Smooth muscle cell (in vitro differentiated cells): ENCODE measurements around the gene ANKS1B. TPM values are rescaled to one million over a fixed set of nuclear protein-coding genes. Genes with fewer than 3 reads are reported as not detected.

Experiments used
- DNase-seq: peaks from one replicate; lab custom pipeline; 2025; ENCODE audit not compliant: unreplicated experiment; lab: John Stamatoyannopoulos, UW
- H2AFZ ChIP-seq: fragments of 200-600 bp; sonication (generic); 2 replicates; pipeline ENCODE4 v1.6.0; 2016; ENCODE audit warnings: antibody characterized with exemption, low read depth, mild to moderate bottlenecking
- H3F3A ChIP-seq: fragments of 200-600 bp; sonication (generic); 2 replicates; pipeline ENCODE4 v1.6.0; 2017; ENCODE audit warnings: antibody characterized with exemption, low read depth
- H3K27ac ChIP-seq: fragments of 200-600 bp; sonication (generic); 2 replicates; pipeline ENCODE4 v1.5.1; 2016; ENCODE audit warnings: low read depth, mild to moderate bottlenecking
- H3K27me3 ChIP-seq: fragments of 200-600 bp; sonication (generic); 2 replicates; pipeline ENCODE4 v1.6.1; 2016; ENCODE audit warnings: low read depth, mild to moderate bottlenecking
- H3K36me3 ChIP-seq: fragments of 200-600 bp; sonication (generic); 2 replicates; pipeline ENCODE4 v1.5.1; 2016; ENCODE audit warnings: low read depth
- H3K4me1 ChIP-seq: fragments of 200-600 bp; sonication (generic); 2 replicates; pipeline ENCODE4 v1.5.1; 2016; ENCODE audit warnings: low read depth
- H3K4me2 ChIP-seq: fragments of 200-600 bp; sonication (generic); 2 replicates; pipeline ENCODE4 v1.6.0; 2016; ENCODE audit warnings: mild to moderate bottlenecking
- H3K4me3 ChIP-seq: fragments of 200-600 bp; sonication (generic); 2 replicates; pipeline ENCODE4 v1.5.1; 2016; ENCODE audit warnings: mild to moderate bottlenecking
- H3K79me2 ChIP-seq: fragments of 200-600 bp; sonication (generic); 2 replicates; pipeline ENCODE4 v1.6.0; 2016; ENCODE audit warnings: low read depth, mild to moderate bottlenecking
- H3K9ac ChIP-seq: fragments of 200-600 bp; sonication (generic); 2 replicates; pipeline ENCODE4 v1.6.0; 2016; ENCODE audit warnings: low read depth
- H3K9me3 ChIP-seq: fragments of 200-600 bp; sonication (generic); replicated peaks from 2 replicates; pipeline ENCODE4 v1.5.1; 2016; ENCODE audit warnings: low read depth
- H4K20me1 ChIP-seq: fragments of 200-600 bp; sonication (generic); 2 replicates; pipeline ENCODE4 v1.6.0; 2016; ENCODE audit warnings: low read depth
- WGBS: methylation state at CpG from one replicate; pipeline ENCODE4 v1.1.7; 2016; ENCODE audit warnings: low lambda C conversion rate; 5-methylcytosine and 5-hydroxymethylcytosine counted together
- polyA plus RNA-seq: library from polyadenylated mRNA; unstranded; fragments of >200 nt; fragmentation: Nextera tagmentation; extraction: Ambion mirVana; gene quantifications from 2 replicates; pipeline ENCODE4 v1.2.1, GENCODE V29; 2016
- total RNA-seq: library from RNA; depleted of rRNA; stranded (reverse); fragments of >200 nt; gene quantifications from 2 replicates; pipeline ENCODE4 v1.2.3, GENCODE V29; 2014
- TF ChIP-seq, protein P1 (sequence below): fragments of 200-600 bp; sonication (generic); IDR thresholded peaks from 2 replicates; pipeline ENCODE4 v1.5.1; 2017; ENCODE audit warnings: borderline replicate concordance, mild to moderate bottlenecking, antibody characterized with exemption; ENCODE audit not compliant: insufficient read depth, poor library complexity, severe bottlenecking

The ANKS1B gene
- total and polyA plus RNA-seq, 2 experiments from 2014 or later: 0.47 to 7.3 TPM

DNA sequence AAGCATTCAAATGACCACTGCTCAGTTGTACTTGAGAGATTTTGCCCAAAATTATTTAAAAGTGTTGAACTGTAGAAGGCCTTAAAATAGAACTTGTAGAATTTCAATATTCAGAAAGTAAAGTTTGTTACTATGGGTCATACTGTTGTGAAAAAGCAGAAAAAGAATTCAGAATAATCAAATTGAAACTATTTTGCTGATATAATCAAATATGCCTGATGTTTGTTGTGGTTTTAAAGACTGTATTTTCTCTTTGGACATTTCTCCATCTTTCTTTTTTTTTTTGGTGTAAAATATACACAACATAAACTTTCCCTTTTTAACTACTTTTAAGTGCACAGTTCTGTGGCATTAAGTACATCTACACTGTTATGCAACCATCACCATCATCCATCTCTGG is 964.9 kb downstream of the ANKS1B start:
- no peaks in the 10 kb centered on the region for H3K9me3 ChIP-seq
- no peaks in the 10 kb centered on the region for H3K79me2 ChIP-seq
- no peaks in the 10 kb centered on the region for H3K36me3 ChIP-seq
- no peaks in the 10 kb centered on the region for H3K27me3 ChIP-seq
- TF ChIP-seq, protein P1, sequence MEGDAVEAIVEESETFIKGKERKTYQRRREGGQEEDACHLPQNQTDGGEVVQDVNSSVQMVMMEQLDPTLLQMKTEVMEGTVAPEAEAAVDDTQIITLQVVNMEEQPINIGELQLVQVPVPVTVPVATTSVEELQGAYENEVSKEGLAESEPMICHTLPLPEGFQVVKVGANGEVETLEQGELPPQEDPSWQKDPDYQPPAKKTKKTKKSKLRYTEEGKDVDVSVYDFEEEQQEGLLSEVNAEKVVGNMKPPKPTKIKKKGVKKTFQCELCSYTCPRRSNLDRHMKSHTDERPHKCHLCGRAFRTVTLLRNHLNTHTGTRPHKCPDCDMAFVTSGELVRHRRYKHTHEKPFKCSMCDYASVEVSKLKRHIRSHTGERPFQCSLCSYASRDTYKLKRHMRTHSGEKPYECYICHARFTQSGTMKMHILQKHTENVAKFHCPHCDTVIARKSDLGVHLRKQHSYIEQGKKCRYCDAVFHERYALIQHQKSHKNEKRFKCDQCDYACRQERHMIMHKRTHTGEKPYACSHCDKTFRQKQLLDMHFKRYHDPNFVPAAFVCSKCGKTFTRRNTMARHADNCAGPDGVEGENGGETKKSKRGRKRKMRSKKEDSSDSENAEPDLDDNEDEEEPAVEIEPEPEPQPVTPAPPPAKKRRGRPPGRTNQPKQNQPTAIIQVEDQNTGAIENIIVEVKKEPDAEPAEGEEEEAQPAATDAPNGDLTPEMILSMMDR: no peak
- H2AFZ ChIP-seq: no peak overlapping the region
- no peaks in the 10 kb centered on the region for H4K20me1 ChIP-seq
- H3K4me3 ChIP-seq: no peak overlapping the region
- H3K27ac ChIP-seq: no peak overlapping the region
- no peak overlapping the region for H3K9ac ChIP-seq
- H3K4me2 ChIP-seq: no peak overlapping the region
- H3F3A ChIP-seq: no peaks in the 10 kb centered on the region
- no peak for DNase-seq
- H3K4me1 ChIP-seq: no peaks in the 10 kb centered on the region

DNA sequence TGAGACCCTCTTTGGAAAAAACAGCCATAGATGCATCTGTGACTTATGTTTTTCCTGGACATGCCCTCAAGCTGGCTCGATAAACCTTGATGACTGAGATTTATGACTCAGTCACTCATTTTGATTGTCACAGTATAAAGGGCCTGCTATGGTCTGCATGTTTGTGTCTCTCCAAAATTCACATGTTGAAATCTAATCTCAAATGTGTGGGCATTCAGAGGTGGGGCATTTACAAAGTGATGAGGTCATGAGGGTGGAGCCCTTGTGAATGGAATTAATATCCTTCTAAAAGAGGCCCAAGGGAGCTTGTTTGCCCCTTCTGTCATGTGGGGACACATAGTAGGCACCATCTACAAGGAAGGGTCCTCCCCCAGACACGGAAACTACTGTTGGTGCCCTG is 966.8 kb downstream of the ANKS1B start:
- no peak overlapping the region for H3K4me3 ChIP-seq
- DNase-seq: no peak
- H3K9ac ChIP-seq: no peak overlapping the region
- no peaks in the 10 kb centered on the region for H4K20me1 ChIP-seq
- H3K36me3 ChIP-seq: no peaks in the 10 kb centered on the region
- H3F3A ChIP-seq: no peaks in the 10 kb centered on the region
- H3K79me2 ChIP-seq: no peaks in the 10 kb centered on the region
- 96% methylated on average over 2 of the region's 2 CpGs for WGBS
- no peak overlapping the region for H3K4me2 ChIP-seq
- H3K9me3 ChIP-seq: no peaks in the 10 kb centered on the region
- no peaks in the 10 kb centered on the region for H3K4me1 ChIP-seq
- no peak overlapping the region for H2AFZ ChIP-seq
- TF ChIP-seq, protein P1: no peak
- H3K27me3 ChIP-seq: no peaks in the 10 kb centered on the region
- H3K27ac ChIP-seq: no peak overlapping the region

DNA sequence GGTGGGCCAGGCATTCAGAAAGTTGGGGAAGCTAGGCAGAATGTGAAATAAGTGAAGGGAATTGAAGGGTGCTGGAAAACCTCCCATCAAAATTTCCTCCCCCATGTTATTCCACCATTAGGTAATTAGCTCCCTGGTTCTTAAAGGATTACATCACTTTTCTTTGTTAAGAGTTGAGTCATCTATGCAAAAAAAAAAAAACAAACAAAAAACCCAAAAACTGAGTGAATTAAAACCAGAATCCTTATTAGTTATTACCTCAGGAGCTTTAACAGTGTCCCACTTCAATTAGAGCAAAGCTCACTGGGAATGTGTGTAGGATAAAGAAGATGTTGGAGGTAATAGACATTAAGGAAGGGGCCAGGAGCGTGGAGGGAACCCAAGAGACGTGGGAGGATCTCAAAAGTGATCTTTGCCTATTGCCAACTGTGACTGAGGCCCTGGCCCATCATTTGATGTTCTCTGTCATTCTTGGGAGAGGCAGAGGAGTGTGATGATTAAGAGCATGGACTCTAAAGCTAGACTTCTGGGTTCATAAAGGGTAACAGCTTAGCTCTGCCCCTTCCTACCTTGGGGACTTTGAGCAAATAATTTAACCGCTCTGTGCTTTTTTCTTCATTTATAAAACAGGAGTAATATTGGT is 975.0 kb downstream of the ANKS1B start:
- H3K4me3 ChIP-seq: no peak overlapping the region
- no peak overlapping the region for H3K4me2 ChIP-seq
- H2AFZ ChIP-seq: no peak overlapping the region
- H3K9me3 ChIP-seq: no peaks in the 10 kb centered on the region
- H3K27me3 ChIP-seq: no peaks in the 10 kb centered on the region
- H4K20me1 ChIP-seq: no peaks in the 10 kb centered on the region
- H3K4me1 ChIP-seq: peaks cover 4% of the 10 kb centered on the region
- no peak overlapping the region for H3K9ac ChIP-seq
- no peaks in the 10 kb centered on the region for H3K79me2 ChIP-seq
- 73% methylated on average over 3 of the region's 3 CpGs for WGBS
- no peaks in the 10 kb centered on the region for H3F3A ChIP-seq
- TF ChIP-seq, protein P1: no peak
- no peaks in the 10 kb centered on the region for H3K36me3 ChIP-seq
- no peak for DNase-seq
- no peak overlapping the region for H3K27ac ChIP-seq

DNA sequence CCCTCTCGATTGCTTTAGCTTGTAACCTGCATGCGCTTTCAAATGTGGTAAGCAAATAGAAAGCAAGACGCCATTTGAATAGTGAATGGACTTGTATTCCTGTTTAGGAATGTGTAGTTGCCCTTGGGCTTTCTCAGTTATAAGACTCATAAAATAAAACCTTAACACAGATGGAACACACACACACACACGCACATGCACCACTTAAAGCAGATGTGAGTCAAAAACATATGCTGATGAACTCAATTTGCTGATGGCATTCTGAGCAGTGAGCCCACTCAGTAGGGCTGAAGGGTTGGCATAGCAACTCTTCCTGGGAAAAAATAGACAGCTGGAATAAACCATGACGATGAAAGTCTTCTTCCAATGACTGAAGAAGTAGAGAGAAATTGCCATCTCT is 979.1 kb downstream of the ANKS1B start:
- H2AFZ ChIP-seq: no peak overlapping the region
- H3K27me3 ChIP-seq: peaks cover 4% of the 10 kb centered on the region
- H3K9me3 ChIP-seq: no peaks in the 10 kb centered on the region
- H3K9ac ChIP-seq: no peak overlapping the region
- H3K4me2 ChIP-seq: no peak overlapping the region
- no peaks in the 10 kb centered on the region for H3K36me3 ChIP-seq
- no peak overlapping the region for H3K27ac ChIP-seq
- H3K4me3 ChIP-seq: no peak overlapping the region
- no peak for DNase-seq
- no peaks in the 10 kb centered on the region for H3F3A ChIP-seq
- 86% methylated on average over 5 of the region's 5 CpGs for WGBS
- H3K4me1 ChIP-seq: peaks cover 4% of the 10 kb centered on the region
- no peaks in the 10 kb centered on the region for H4K20me1 ChIP-seq
- no peaks in the 10 kb centered on the region for H3K79me2 ChIP-seq
- TF ChIP-seq, protein P1: no peak
